Loucy (cell line): ENCODE data around the gene COMMD1.

ENCODE experiments used
- EZH2phosphoT487 ChIP-seq: fragments of 200-600 bp; IDR thresholded peaks from 2 replicates; pipeline ENCODE4 v1.6.1; 2018; ENCODE audit warnings: antibody characterized with exemption, mild to moderate bottlenecking, moderate library complexity, borderline replicate concordance
- TF ChIP-seq, protein P1 (sequence below): fragments of 200-600 bp; sonication (generic); conservative IDR thresholded peaks from 2 replicates; pipeline ENCODE4 v1.5.1; 2014; ENCODE audit warnings: mild to moderate bottlenecking, antibody characterized with exemption, low read length

DNA sequence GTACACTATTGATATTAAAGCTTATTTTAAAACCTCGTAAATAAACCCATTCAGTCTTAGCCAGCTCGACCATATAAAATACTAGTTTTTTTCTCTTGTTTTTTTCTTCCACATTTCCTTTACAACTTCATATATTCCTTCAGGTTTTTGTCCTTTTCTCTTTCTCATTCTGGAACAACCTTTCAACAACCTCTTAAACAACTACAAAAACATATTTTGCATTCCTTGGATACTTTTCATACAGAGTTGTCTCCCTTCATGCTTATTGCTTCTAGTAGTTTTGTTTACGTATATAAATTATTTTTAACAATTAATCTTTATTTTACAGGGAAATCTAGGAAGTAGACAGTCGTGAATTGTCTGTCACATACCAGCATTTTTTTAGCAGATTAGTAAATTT is 41.2 kb downstream of the COMMD1 start:
- TF ChIP-seq, protein P1, sequence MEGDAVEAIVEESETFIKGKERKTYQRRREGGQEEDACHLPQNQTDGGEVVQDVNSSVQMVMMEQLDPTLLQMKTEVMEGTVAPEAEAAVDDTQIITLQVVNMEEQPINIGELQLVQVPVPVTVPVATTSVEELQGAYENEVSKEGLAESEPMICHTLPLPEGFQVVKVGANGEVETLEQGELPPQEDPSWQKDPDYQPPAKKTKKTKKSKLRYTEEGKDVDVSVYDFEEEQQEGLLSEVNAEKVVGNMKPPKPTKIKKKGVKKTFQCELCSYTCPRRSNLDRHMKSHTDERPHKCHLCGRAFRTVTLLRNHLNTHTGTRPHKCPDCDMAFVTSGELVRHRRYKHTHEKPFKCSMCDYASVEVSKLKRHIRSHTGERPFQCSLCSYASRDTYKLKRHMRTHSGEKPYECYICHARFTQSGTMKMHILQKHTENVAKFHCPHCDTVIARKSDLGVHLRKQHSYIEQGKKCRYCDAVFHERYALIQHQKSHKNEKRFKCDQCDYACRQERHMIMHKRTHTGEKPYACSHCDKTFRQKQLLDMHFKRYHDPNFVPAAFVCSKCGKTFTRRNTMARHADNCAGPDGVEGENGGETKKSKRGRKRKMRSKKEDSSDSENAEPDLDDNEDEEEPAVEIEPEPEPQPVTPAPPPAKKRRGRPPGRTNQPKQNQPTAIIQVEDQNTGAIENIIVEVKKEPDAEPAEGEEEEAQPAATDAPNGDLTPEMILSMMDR, result no peak
- TF ChIP-seq EZH2phosphoT487, result no peak
